Subcutaneous adipose tissue (tissue), 4 donors: ENCODE results near the gene INPP4B. TPM values are rescaled to one million over a fixed set of nuclear protein-coding genes. Genes with fewer than 3 reads are reported as not detected.

Experiments
- total RNA-seq, 4 donors: library from RNA; depleted of rRNA; stranded (reverse); fragments of >200 nt; gene quantifications; one replicate each; pipeline ENCODE4 v1.1.0, GENCODE V29; 2016
- TF ChIP-seq, protein P1 (sequence below): fragments of 450-650 bp; IDR thresholded peaks from one replicate; pipeline ENCODE4 v1.5.1; 2016; ENCODE audit warnings: low read depth, mild to moderate bottlenecking, control low read depth, antibody characterized with exemption, moderate library complexity

The INPP4B gene
- total RNA-seq, 4 donors from 2014 or later: 14.3 to 28.1 (median 24.6) TPM

DNA sequence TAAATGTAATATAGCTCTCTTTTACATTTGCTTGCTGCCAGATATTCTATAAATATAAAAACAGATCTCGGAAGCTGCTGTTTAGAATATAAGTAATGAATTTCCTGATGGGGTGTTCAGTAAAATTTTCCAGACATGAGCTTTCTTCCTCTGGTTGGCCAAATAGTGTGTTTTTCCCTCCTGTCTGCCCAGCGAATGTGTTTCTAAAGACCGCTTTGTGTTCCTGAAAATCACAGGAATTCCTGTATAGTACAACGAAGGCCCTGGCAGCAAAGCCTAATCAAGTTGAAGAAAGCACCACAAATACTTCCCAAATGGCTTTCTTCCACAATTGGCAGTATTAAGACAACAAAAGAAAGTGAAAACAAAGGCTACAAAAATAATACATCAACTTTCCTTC is 494.1 kb downstream of the INPP4B start:
- TF ChIP-seq, protein P1, sequence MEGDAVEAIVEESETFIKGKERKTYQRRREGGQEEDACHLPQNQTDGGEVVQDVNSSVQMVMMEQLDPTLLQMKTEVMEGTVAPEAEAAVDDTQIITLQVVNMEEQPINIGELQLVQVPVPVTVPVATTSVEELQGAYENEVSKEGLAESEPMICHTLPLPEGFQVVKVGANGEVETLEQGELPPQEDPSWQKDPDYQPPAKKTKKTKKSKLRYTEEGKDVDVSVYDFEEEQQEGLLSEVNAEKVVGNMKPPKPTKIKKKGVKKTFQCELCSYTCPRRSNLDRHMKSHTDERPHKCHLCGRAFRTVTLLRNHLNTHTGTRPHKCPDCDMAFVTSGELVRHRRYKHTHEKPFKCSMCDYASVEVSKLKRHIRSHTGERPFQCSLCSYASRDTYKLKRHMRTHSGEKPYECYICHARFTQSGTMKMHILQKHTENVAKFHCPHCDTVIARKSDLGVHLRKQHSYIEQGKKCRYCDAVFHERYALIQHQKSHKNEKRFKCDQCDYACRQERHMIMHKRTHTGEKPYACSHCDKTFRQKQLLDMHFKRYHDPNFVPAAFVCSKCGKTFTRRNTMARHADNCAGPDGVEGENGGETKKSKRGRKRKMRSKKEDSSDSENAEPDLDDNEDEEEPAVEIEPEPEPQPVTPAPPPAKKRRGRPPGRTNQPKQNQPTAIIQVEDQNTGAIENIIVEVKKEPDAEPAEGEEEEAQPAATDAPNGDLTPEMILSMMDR: no peak

DNA sequence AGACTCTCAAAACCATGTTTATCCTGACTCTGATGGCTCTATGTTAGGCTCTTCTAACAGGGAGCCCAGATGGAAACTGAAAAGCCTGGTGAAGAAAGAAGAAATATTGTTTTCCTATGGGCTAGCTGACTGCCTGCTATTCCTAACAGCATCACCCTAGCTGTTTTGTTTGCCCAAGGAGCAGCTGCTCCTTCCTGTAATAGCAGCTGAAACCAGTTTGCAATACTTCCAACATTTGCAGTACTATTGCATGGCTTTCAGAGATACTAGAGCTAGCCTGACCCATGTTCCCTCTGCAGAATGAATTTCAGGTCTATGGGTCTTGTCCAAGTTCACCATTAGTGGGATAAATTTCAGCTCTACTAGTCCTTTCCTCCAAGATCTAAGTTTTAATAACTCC is 495.2 kb downstream of the INPP4B start:
- TF ChIP-seq, protein P1: no peak

DNA sequence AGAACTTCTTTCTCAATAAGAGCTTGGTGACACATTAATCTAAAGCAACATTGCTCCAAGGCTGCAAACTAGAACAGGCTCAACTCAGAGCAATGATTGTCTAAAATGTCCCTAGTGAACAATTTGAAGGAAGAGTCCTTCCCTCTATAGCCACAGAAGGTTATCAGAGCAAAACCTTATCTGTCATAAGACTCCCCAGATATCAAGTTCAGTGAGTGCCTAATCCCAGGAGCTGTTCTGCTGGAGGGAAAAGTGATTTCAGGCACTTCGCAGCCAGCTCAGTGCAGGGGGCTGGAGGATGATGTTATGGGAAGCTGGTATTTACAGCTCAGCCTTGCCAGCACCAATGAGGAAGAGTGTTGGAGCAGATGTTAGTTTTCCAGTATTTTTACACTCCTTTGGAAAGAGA is 497.5 kb downstream of the INPP4B start:
- TF ChIP-seq, protein P1: no peak

DNA sequence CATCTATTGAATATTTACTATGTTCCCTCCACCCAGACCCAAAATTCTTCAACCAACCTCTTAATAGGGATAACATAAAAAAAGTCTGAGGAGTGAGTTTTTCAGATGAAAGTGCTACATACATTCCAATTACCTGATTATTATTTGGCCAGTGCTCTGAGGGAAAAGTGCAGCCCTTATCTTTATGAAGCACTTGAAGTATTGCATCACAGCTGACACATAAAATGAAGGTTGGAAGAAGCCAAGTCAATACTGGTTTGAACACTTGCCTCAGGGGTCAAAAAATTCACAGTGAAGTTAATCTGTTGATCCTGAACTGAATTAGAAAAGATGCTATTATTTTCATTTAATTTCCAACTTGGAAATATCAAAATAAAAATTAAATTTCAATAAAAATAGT is 498.9 kb downstream of the INPP4B start:
- TF ChIP-seq, protein P1: no peak

DNA sequence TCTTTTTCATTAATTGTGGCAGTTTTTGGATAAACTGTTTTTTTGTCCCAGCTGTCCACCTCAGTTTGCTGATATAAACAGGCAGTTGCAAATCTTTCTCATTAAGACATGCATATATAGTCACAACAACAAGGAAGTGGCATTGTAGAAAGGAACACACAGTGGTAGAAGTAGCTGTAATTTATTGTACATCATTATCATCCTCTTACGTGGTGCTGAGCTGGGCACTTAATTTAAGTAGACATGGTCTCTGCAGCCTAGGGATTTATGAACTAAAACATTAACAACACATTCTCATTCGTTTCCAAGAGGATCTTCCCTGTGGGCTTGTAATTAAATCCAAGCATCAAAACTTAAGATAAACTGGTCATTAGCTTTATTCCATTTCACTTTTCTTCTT is 500.2 kb downstream of the INPP4B start:
- TF ChIP-seq, protein P1: no peak

DNA sequence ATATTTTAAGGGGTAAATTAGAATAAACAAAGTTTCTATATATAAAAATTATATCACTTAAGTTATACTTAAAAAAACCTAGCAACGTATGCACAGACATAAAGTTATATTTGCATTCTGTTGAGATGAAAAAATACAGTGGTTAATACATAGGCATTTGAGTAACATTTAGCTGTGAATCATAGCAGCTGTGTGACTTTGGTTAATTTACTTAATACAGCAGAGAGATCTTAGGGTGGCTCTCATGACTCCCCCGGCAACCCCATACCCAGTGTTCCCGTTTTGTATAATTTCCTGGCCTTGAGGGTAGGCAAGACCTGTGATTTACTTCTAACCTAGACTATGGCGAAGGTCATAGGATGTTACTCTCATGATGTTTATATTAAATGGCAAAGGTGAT is 504.8 kb downstream of the INPP4B start:
- TF ChIP-seq, protein P1: no peak

DNA sequence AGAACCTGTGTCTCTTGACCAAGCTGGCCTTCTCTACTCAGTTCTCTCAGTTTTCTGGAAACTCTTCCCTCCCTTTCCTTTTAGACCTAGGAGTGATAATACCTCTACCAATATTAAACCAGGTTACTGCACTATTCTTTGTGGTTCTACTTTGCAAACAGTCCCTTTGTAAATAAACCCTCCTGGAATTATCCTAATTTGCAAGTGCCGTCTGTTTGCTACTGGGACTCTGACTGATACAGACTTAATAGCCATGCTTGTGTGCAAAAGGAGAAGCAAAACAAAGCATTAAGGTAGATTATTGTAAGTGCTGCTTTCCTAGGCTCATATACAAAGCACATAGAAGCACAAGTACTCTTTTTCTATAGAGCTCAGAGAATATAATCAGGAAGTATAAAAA is 507.0 kb downstream of the INPP4B start:
- TF ChIP-seq, protein P1: no peak
